RWPE2 (cell line): ENCODE measurements around the gene CALM1.

Experiments
- ATAC-seq: fragments of 200-7000 bp; cut with Tn5 transposase; 3 replicates; pipeline ENCODE4 v1.9.1; 2021; ENCODE audit warnings: low read depth
- DNase-seq: peaks from one replicate; pipeline ENCODE4 v3.0.0-alpha.2; 2020; ENCODE audit warnings: low spot score
- H3K27ac ChIP-seq: fragments of 450-650 bp; 2 replicates; pipeline ENCODE4 v1.5.1; 2017; ENCODE audit warnings: mild to moderate bottlenecking; ENCODE audit not compliant: poor library complexity, severe bottlenecking
- H3K27me3 ChIP-seq: fragments of 250-450 bp; sonication (Bioruptor Pico); 2 replicates; pipeline ENCODE4 v1.5.1; 2021; ENCODE audit warnings: mild to moderate bottlenecking, moderate library complexity; ENCODE audit not compliant: insufficient read depth, poor library complexity, severe bottlenecking
- H3K36me3 ChIP-seq: fragments of 250-450 bp; sonication (Bioruptor Pico); 2 replicates; pipeline ENCODE4 v1.5.1; 2020; ENCODE audit warnings: low read depth, mild to moderate bottlenecking, moderate library complexity
- H3K4me1 ChIP-seq: fragments of 250-450 bp; sonication (Bioruptor Pico); 2 replicates; pipeline ENCODE4 v1.5.1; 2021; ENCODE audit warnings: mild to moderate bottlenecking, moderate library complexity; ENCODE audit not compliant: insufficient read depth, poor library complexity, severe bottlenecking
- H3K4me3 ChIP-seq: fragments of 250-450 bp; sonication (Bioruptor Pico); 2 replicates; pipeline ENCODE4 v1.5.1; 2021; ENCODE audit warnings: mild to moderate bottlenecking, moderate library complexity; ENCODE audit not compliant: severe bottlenecking
- H3K9me3 ChIP-seq: fragments of 250-450 bp; sonication (Bioruptor Pico); 2 replicates; pipeline ENCODE4 v1.5.1; 2021; ENCODE audit warnings: mild to moderate bottlenecking, moderate library complexity; ENCODE audit not compliant: severe bottlenecking
- CTCF ChIP-seq: fragments of 450-650 bp; IDR thresholded peaks from one replicate; pipeline ENCODE4 v1.5.1; 2017; ENCODE audit warnings: mild to moderate bottlenecking, moderate library complexity; ENCODE audit not compliant: poor library complexity, severe bottlenecking

Gene CALM1

DNA sequence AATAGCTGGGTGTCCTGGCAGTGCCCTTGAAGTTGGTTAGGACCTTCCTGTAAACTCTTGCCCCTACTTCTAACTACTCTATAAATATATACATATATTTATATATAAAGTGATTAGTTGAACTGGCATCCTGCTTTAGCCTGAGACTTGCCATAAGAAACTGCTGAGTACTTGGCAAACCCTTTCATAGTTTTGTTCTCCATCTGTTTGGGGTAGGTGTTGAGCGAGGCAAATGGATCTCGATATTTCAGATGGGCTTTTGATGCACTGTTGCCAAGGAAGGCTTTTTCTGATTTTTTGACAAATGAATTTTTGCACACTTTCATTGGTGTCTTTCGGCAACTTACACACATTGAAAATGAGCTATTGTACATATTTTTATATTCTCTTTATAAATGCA is 10.4 kb downstream of the CALM1 start:
- no peak overlapping the region for H3K27ac ChIP-seq
- DNase-seq: no peak
- no peak for TF ChIP-seq CTCF
- no peak for ATAC-seq
- H3K27me3 ChIP-seq: no peaks in the 10 kb centered on the region
- no peak overlapping the region for H3K4me3 ChIP-seq
- peaks cover 43% of the 10 kb centered on the region for H3K36me3 ChIP-seq
- H3K9me3 ChIP-seq: no peaks in the 10 kb centered on the region
- H3K4me1 ChIP-seq: peaks cover 17% of the 10 kb centered on the region

- TF ChIP-seq CTCF: no peak
- H3K9me3 ChIP-seq: no peaks in the 10 kb centered on the region
- ATAC-seq (peak; percentile 7; the same call in 2 of the 3 replicates), DNase-seq (no peak)
- peaks cover 28% of the 10 kb centered on the region for H3K36me3 ChIP-seq
- no peaks in the 10 kb centered on the region for H3K27me3 ChIP-seq
- no peak overlapping the region for H3K4me3 ChIP-seq
- peaks cover 17% of the 10 kb centered on the region for H3K4me1 ChIP-seq
- peak overlapping the region; percentile 63 for H3K27ac ChIP-seq
These were observed 11.9 kb downstream of the CALM1 start for GRCh38 chr14:90408713-90409112.

GRCh38 chr14:90409209-90409730 is 12.4 kb downstream of the CALM1 start:
- DNase-seq (peak; percentile 82), ATAC-seq (peak; percentile 83)
- H3K36me3 ChIP-seq: peaks cover 23% of the 10 kb centered on the region
- no peaks in the 10 kb centered on the region for H3K9me3 ChIP-seq
- H3K27me3 ChIP-seq: no peaks in the 10 kb centered on the region
- no peak for TF ChIP-seq CTCF
- H3K4me1 ChIP-seq: peaks cover 17% of the 10 kb centered on the region
- H3K27ac ChIP-seq: peak overlapping the region; percentile 63
- no peak overlapping the region for H3K4me3 ChIP-seq

DNA sequence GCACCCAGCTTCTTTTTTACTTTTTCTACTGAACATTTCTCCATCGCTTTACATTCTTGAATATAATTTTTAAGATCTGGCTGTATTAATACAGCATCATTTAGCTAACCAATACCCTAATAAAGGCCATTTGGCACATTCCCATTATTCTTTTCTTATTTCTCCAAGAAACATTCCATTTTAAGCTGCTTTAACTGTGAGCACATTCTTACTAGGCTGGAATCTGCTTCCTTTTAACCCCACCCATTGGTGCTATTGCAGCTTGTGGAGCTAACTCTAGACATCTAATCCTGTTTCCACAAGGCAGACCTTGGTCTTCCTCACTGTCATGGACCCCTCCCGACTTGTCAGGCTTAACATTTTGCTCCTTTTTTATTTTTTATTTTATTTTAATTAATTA is 15.2 kb downstream of the CALM1 start:
- Histone ChIP-seq H3K36me3 (0 out of 2 replicates have a peak, but pooled peaks cover 5% of the 10 kb centered on the region), H3K9me3 (no peaks in the 10 kb centered on the region), H3K27ac (no peak overlapping the region), H3K27me3 (no peaks in the 10 kb centered on the region), H3K4me1 (peaks cover 17% of the 10 kb centered on the region), H3K4me3 (no peak overlapping the region)
- no peak for DNase-seq
- TF ChIP-seq CTCF: no peak
- no peak for ATAC-seq

DNA sequence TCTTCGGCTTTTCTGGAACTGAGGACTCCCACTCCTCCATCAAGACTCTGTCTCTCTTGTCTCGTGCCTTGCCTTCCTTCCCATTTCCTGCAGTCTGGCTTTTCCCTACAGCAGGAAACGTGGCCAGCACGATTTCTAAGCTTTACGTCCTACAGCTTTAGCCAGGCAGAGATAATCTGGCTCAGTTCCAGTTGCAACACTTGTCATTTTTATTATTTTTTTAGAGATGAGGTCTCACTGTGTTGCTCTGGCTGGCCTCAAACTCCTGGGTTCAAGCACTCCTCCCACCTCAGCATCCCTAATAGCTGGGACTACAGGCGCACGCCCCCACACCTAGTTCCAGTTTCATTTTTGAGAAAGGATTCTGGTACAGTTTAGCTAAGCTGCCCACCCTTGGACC is 19.9 kb downstream of the CALM1 start:
- Histone ChIP-seq H3K27me3 (no peaks in the 10 kb centered on the region), H3K36me3 (no peaks in the 10 kb centered on the region), H3K4me1 (peaks cover 10% of the 10 kb centered on the region), H3K27ac (no peak overlapping the region), H3K9me3 (no peaks in the 10 kb centered on the region), H3K4me3 (no peak overlapping the region)
- ATAC-seq: no peak
- TF ChIP-seq CTCF: no peak
- DNase-seq: no peak
